ENCODE measurements around the gene VSTM2A. TPM values are rescaled to one million over a fixed set of nuclear protein-coding genes. Genes with fewer than 3 reads are reported as not detected.

VSTM2A gene
- total and polyA plus RNA-seq, 8 donors = 0.23 to 13.6 (median 0.68) TPM; not detected in 3

- TF ChIP-seq POLR2A (IDR thresholded peaks at IDR 0.05) (no peak), CTCF (IDR thresholded peaks at IDR 0.05) (no peak), POLR2AphosphoS5 (IDR thresholded peaks at IDR 0.05) (no peak), EP300 (IDR thresholded peaks at IDR 0.05) (no peak)
- 2 to 4% (median 3%) methylated on average over 40 to 76 of the region's 80 CpGs for WGBS, 5 donors
- intact Hi-C loops (cut with DNase I; ENCODE audit: low total_unique reads) = no loop called here
- Histone ChIP-seq H3K36me3 (no peaks in the 10 kb centered on the region), H3K27me3 (peaks cover 4 to 60% (median 44%) of the 10 kb centered on the region in 3 donors), H3K9me3 (peaks cover 0 to 13% (median 2%) of the 10 kb centered on the region in 4 donors), H3K4me3 (peak overlapping the region; percentile 28 to 39 (median 32)), H3K4me1 (peaks cover 0 to 39% (median 21%) of the 10 kb centered on the region in 4 donors), H3K27ac (no peak overlapping the region)
- peak in 1 of 2 donors; percentile 56 for DNase-seq
Observed at GRCh38 chr7:54546081-54546985, 4.2 kb downstream of the VSTM2A start.

- intact Hi-C loops (cut with DNase I; ENCODE audit: low total_unique reads) = no loop called here
- peak overlapping the region in 3 of 4 donors; percentile 29 to 39 (median 35) for H3K4me3 ChIP-seq
- TF ChIP-seq POLR2A (IDR thresholded peaks at IDR 0.05) (no peak), CTCF (IDR thresholded peaks at IDR 0.05) (no peak), POLR2AphosphoS5 (IDR thresholded peaks at IDR 0.05) (no peak), EP300 (IDR thresholded peaks at IDR 0.05) (no peak)
- peaks cover 0 to 33% (median 16%) of the 10 kb centered on the region in 4 donors for H3K4me1 ChIP-seq
- no peak for DNase-seq
- no peak overlapping the region for H3K27ac ChIP-seq
- no peaks in the 10 kb centered on the region for H3K36me3 ChIP-seq
- WGBS, 5 donors = 2 to 12% (median 3%) methylated on average over 13 to 15 of the region's 15 CpGs
- H3K27me3 ChIP-seq = peaks cover 4 to 53% (median 40%) of the 10 kb centered on the region in 3 donors
- H3K9me3 ChIP-seq = peaks cover 0 to 11% (median 2%) of the 10 kb centered on the region in 4 donors
Observed at GRCh38 chr7:54546986-54547314, 4.8 kb downstream of the VSTM2A start.

GRCh38 chr7:54550471-54550870, 8.3 kb downstream of the VSTM2A start:
- no peak overlapping the region for H3K27ac ChIP-seq
- intact Hi-C loops (cut with DNase I; ENCODE audit: low total_unique reads) = no loop called here
- TF ChIP-seq POLR2A (IDR thresholded peaks at IDR 0.05) (no peak), CTCF (IDR thresholded peaks at IDR 0.05) (no peak), POLR2AphosphoS5 (IDR thresholded peaks at IDR 0.05) (no peak), EP300 (IDR thresholded peaks at IDR 0.05) (no peak)
- H3K4me3 ChIP-seq = no peak overlapping the region
- H3K9me3 ChIP-seq = peaks cover 0 to 7% (median 2%) of the 10 kb centered on the region in 4 donors
- 78 to 95% (median 84%) methylated on average over 3 of the region's 3 CpGs for WGBS, 5 donors
- peaks cover 0 to 23% (median 13%) of the 10 kb centered on the region in 3 donors for H3K27me3 ChIP-seq
- no peaks in the 10 kb centered on the region for H3K36me3 ChIP-seq
- DNase-seq = no peak
- H3K4me1 ChIP-seq = peaks cover 0 to 11% (median 5%) of the 10 kb centered on the region in 4 donors

GRCh38 chr7:54556121-54556520, 13.9 kb downstream of the VSTM2A start:
- Histone ChIP-seq H3K36me3 (no peaks in the 10 kb centered on the region), H3K27ac (no peak overlapping the region), H3K4me3 (no peak overlapping the region), H3K27me3 (peaks cover 0 to 5% (median 0%) of the 10 kb centered on the region in 3 donors), H3K9me3 (no peaks in the 10 kb centered on the region), H3K4me1 (no peaks in the 10 kb centered on the region)
- intact Hi-C loops (cut with DNase I; ENCODE audit: low total_unique reads) = no loop called here
- 14 to 52% (median 37%) methylated on average over 1 of the region's 1 CpG for WGBS, 5 donors
- TF ChIP-seq POLR2A (IDR thresholded peaks at IDR 0.05) = no peak
- no peak for TF ChIP-seq EP300 (IDR thresholded peaks at IDR 0.05)
- TF ChIP-seq POLR2AphosphoS5 (IDR thresholded peaks at IDR 0.05) = no peak
- no peak for TF ChIP-seq CTCF (IDR thresholded peaks at IDR 0.05)
- no peak for DNase-seq
